HL-60 (cell line): ENCODE data around the gene HACL1.

Experiments
- POLR2AphosphoS5 ChIP-seq: IDR thresholded peaks from 2 replicates; pipeline ENCODE4 v1.6.1; 2012; ENCODE audit warnings: low read depth
- TF ChIP-seq, protein P1 (sequence below): IDR thresholded peaks from one replicate; pipeline ENCODE4 v1.5.1; 2011; ENCODE audit warnings: low read length, control low read depth, inconsistent platforms; ENCODE audit not compliant: insufficient read depth

DNA sequence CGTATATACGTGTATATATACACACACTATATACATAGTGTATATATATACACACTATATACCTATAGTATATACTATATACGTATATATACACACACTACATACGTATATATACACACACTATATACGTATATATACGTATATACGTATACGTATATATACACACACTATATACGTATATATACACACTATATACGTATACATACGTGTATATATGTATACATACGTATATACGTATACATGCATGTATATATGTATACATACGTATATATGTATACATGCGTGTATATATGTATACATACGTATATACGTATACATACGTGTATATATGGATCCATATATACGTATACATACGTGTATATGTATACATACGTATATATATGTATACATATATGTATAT, 9.4 kb downstream of the HACL1 start:
- TF ChIP-seq, protein P1, sequence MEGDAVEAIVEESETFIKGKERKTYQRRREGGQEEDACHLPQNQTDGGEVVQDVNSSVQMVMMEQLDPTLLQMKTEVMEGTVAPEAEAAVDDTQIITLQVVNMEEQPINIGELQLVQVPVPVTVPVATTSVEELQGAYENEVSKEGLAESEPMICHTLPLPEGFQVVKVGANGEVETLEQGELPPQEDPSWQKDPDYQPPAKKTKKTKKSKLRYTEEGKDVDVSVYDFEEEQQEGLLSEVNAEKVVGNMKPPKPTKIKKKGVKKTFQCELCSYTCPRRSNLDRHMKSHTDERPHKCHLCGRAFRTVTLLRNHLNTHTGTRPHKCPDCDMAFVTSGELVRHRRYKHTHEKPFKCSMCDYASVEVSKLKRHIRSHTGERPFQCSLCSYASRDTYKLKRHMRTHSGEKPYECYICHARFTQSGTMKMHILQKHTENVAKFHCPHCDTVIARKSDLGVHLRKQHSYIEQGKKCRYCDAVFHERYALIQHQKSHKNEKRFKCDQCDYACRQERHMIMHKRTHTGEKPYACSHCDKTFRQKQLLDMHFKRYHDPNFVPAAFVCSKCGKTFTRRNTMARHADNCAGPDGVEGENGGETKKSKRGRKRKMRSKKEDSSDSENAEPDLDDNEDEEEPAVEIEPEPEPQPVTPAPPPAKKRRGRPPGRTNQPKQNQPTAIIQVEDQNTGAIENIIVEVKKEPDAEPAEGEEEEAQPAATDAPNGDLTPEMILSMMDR, result no peak
- no peak for TF ChIP-seq POLR2AphosphoS5
